Astrocyte of the cerebellum (primary cell): Measurements from ENCODE around the gene C20orf173.

Source experiments
- DNase-seq: peaks from one replicate; pipeline ENCODE4 v3.0.0-alpha.2; 2011; ENCODE audit warnings: low read depth
- H3K4me3 ChIP-seq: 2 replicates; pipeline ENCODE4 v1.5.1; 2011; ENCODE audit warnings: mild to moderate bottlenecking, low read depth, low read length, moderate library complexity
- in situ Hi-C: cut with HindIII; loops from 2 replicates; pipeline ENCODE4 v1.10.0; 2017; ENCODE audit warnings: low sequenced_read_pairs
- TF ChIP-seq, protein P1 (sequence below): IDR thresholded peaks from 2 replicates; pipeline ENCODE4 v1.5.1; 2012; ENCODE audit warnings: low read length, low read depth, moderate library complexity, mild to moderate bottlenecking; ENCODE audit errors: missing control alignments

The C20orf173 gene

DNA sequence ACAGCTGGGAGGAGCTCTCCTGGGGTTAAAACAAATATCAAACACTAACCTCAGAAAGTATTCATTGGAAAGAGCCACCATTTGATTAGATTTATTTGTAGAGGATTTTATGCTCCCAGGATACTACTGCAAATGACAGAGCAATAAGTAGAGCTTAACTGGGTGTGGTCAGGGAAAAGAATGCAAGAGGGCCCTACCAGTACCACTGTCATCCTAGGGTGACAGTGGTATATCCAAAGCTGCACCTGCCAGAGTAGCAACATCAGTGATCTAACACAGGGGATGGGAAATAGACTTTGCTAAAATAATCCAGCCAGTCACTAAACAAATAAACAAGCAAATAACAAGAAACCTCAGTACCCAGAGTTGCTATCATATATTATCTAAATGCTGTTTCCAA lies 42.1 kb upstream of the C20orf173 start:
- TF ChIP-seq, protein P1, sequence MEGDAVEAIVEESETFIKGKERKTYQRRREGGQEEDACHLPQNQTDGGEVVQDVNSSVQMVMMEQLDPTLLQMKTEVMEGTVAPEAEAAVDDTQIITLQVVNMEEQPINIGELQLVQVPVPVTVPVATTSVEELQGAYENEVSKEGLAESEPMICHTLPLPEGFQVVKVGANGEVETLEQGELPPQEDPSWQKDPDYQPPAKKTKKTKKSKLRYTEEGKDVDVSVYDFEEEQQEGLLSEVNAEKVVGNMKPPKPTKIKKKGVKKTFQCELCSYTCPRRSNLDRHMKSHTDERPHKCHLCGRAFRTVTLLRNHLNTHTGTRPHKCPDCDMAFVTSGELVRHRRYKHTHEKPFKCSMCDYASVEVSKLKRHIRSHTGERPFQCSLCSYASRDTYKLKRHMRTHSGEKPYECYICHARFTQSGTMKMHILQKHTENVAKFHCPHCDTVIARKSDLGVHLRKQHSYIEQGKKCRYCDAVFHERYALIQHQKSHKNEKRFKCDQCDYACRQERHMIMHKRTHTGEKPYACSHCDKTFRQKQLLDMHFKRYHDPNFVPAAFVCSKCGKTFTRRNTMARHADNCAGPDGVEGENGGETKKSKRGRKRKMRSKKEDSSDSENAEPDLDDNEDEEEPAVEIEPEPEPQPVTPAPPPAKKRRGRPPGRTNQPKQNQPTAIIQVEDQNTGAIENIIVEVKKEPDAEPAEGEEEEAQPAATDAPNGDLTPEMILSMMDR, result no peak
- in situ Hi-C loops, result loop anchor here (5.0 kb wide), 1 partner anchor 74 kb away; no protein-coding TSS in a partner anchor

DNA sequence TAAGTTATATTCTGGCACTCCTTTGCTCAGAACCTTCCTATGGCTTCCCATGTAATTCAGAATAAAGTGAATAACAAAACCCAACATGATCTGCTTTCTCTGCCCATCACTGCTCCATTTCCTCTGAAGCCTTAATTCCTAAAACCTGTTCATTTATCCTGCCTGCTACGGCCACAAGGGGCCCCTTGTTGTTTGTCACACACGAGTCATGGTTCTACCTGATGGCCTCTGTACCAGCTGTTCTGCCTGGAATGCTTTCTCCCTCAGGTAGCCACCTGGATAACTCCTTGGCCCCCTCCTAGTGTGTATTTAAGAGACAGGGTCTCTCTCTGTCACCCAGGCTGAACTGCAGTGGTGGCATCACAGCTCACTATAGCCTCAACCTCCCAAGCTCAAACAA lies 39.2 kb upstream of the C20orf173 start:
- no peak overlapping the region for H3K4me3 ChIP-seq
- TF ChIP-seq, protein P1, result peak; percentile 27
- in situ Hi-C loops, result no loop called here
- no peak for DNase-seq

More for the DNA sequence above, 42.1 kb upstream of the C20orf173 start:
- DNase-seq, result no peak
- H3K4me3 ChIP-seq, result no peak overlapping the region

DNA sequence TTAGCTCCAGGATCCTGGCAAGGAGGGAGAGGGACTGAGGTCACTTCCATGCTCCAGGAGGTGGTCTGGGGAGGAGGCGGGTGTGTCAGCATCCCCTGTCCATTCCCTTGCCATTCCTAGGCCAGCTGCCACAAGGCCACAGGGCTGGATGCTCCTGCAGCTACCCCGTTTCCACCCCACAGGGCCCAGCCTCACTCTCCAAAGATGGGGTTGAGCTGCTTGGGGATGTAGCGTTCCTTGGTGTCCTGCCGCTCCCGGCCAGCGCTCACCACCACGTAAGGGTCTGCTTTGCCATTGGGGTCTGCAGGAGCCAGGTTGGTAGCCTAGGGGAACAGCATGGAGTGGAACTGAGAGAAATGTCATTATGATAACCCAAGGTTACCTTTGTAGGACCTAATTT lies 35.5 kb upstream of the C20orf173 start:
- H3K4me3 ChIP-seq, result no peak overlapping the region
- TF ChIP-seq, protein P1, result no peak
- in situ Hi-C loops, result no loop called here
- no peak for DNase-seq

GRCh38 chr20:35563834-35564233 lies 34.4 kb upstream of the C20orf173 start:
- no peak for DNase-seq
- TF ChIP-seq, protein P1, result no peak
- in situ Hi-C loops, result no loop called here
- no peak overlapping the region for H3K4me3 ChIP-seq

DNA sequence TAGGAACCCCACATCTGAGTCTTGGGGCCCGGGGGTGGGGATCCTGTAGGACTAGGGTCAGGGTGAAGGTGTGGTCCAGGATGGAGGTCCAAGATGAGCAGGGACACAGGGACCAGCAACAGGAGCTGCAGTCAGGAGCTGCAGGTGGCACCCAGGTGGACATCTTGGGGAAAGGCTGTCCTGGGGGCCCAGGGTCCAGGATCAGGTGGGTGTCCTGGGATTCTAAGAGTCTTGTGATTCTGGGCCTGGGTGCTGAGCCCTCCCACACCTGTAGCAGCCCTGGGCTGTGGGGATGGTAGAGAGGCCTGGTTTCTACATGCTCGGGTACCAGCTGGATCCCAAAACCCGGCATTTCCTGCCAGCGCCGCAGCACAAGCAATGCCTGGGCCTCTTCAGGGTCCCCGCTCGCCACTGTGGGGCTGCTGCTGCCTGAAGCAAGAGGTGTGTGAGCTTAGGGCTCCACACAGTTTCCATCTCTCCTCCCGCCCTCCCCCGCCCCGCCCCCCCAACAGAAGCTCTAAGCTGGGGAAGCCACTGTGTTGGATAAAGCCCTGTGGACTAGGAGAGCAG lies 33.2 kb upstream of the C20orf173 start:
- no peak for DNase-seq
- in situ Hi-C loops, result no loop called here
- H3K4me3 ChIP-seq, result no peak overlapping the region
- TF ChIP-seq, protein P1, result no peak

- DNase-seq, result no peak
- no peak overlapping the region for H3K4me3 ChIP-seq
- in situ Hi-C loops, result no loop called here
- TF ChIP-seq, protein P1, result no peak
These were observed 32.2 kb upstream of the C20orf173 start for GRCh38 chr20:35561671-35562070.

DNA sequence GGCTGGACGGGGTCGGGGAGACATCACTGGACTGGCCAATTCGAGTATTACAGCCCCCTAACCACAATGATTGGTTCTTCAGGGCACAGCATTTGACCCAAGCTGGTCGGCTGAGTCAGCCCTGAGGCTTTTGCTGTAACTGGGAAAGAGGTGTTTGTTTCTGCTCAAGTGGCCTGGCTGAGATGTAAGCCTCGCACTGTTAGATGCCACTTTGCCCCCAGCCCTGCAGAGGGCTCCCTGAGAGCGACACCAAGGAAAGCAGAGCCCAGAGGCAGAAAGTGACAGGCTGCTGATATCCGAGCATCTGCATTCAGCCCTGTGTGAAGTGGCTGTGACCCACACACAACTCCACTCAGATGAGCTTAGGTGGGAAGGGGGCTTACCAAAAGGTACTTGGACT lies 31.8 kb upstream of the C20orf173 start:
- TF ChIP-seq, protein P1, result peak; percentile 48
- in situ Hi-C loops, result no loop called here
- no peak overlapping the region for H3K4me3 ChIP-seq
- no peak for DNase-seq
